Colon (tissue), 2 donors: ENCODE results near the gene TENM4.

Experiments
- FAIRE-seq: peaks from 2 replicates; lab custom pipeline; 2012; peaks lifted over from hg19 to GRCh38; lab: Jason Lieb, UNC
- donor health status: control.
- donor health status: control.

Gene TENM4

GRCh38 chr11:78782725-78783124 lies 658.1 kb downstream of the TENM4 start:
- FAIRE-seq, result no peak

GRCh38 chr11:78780889-78781288 lies 659.9 kb downstream of the TENM4 start:
- no peak for FAIRE-seq

DNA sequence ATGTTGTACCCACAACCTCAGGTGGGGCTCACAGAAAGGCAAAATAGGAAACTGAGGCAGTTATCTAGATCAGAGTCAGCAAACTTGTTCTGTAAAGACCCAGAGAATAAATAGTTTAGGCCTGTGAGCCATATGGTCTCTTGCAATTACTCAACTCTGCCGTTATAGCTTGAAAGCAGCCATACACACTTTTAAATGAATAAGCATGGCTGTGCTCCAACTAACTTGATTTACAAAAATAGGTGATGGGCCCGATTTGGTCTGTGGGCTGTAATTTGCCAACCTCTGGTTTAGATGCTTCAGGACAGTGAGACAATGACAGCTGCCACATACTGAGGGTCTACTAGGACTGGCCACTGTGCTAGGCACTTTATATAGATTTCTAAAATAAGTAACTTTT lies 667.3 kb downstream of the TENM4 start:
- FAIRE-seq, result no peak

- FAIRE-seq, result no peak
Observed at GRCh38 chr11:78773077-78773476, 667.8 kb downstream of the TENM4 start.

DNA sequence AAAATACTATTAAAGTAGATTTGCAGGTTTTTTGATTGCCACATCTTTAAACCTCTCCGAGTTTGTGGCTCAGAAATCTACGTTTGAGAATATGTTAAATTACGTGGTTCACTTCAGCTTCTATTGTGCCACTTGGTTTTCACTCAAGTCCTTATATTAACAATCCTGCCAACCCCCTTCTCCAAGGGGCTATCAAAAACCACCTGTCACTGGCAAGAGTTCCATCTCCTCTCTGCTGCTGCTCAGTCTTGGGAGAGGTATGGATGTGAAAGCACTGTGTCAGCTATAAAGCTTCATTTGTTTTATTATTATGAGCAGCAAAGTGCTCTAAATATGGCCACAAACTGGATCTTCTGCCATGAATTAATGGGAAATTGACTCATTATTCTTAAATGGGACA lies 668.6 kb downstream of the TENM4 start:
- FAIRE-seq, result no peak

DNA sequence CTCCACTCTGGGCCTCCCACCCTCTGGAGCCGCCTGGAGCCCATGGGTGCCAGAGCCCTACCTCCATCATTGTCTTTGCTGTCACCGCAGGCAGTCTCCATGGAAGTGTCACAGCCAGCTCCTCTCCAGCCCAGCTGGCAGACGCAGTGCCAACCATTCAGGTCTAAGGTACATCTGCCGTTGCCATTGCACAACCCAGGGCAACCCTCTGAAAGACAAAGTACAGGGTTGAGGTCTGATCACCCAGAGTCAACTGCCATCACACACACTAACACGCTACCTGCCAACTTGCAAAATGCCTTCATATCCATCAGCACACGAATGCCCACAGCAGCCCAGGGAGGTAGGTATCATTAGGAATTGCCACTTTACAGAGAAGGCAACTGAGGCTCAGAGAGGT lies 669.9 kb downstream of the TENM4 start:
- FAIRE-seq, result no peak

DNA sequence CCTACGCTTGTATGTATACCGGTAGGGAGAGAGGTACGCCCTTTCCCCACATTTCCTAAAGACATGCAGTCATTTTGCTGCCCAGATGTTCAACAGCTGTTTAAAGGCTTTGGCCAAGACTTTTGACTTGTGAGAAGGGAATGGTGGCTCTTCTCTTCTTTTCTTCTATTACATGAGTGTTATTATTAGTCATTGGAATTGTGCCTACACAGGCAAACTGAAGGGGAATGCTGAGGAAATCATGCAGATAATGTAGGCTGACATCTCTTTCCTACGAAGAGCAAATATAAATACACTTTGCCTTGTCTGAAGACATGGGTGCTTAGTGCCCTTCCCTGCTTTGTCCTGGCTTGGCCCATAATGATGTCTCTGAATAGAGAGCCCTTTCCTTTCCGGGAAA lies 671.9 kb downstream of the TENM4 start:
- FAIRE-seq, result no peak

DNA sequence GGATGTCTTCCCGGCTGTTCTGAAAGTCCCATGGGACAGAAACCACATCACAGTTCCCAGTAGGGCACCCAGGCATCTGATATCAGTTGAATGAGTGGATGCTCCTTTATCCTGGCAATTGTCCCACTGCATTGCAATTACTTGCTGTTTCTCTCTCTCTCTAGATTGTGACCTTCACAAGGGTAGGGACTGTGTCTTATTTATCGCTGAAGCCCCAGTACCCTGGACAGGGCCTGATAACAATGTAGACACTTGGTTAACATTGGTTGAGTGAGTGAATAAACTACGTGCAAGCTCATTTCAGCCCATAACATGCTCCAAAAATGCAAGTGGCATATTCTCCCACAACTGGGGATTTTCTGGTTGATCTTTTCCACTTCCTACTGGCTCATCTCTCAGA lies 672.5 kb downstream of the TENM4 start:
- no peak for FAIRE-seq

GRCh38 chr11:78767027-78767932 lies 673.5 kb downstream of the TENM4 start:
- no peak for FAIRE-seq

DNA sequence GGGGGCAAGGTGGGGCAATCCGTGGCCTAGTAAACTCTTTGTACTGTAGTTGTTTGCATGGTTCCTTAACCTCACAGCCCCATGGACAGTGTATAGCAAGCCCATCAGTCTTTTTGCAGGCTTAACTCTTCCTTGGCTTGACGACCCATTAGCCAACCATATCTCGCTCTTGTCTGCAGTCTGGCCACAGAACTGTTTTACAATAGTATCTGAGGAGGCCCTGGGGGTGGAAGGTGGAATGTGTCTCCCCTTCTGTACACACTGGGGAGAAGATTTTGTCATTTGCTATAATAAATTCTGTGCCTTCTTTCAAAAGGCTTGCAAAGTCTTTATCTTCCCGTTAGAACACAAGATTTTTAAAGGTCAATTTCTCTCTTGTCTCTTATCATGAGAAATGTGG lies 675.9 kb downstream of the TENM4 start:
- no peak for FAIRE-seq

DNA sequence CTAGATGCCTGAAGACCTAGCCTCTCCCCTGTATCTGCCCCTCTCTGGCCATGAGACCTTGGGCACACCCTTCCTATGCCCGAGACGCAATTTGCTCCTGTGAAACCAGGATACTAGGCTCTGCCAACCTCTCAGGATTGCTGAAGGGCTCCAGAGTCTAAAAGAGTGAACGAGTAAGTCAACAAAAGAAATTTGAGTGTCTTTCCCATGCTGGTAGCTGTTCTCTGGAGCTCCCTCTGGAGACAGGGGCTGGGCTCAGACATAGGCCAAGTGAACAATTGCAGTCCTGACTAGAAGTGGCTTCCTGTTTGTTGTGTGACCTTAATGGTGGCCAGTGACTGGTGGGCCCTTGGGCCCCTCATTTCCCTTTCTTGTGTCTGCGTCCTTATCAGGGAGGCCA lies 677.2 kb downstream of the TENM4 start:
- no peak for FAIRE-seq

GRCh38 chr11:78762105-78762504 lies 678.7 kb downstream of the TENM4 start:
- no peak for FAIRE-seq

DNA sequence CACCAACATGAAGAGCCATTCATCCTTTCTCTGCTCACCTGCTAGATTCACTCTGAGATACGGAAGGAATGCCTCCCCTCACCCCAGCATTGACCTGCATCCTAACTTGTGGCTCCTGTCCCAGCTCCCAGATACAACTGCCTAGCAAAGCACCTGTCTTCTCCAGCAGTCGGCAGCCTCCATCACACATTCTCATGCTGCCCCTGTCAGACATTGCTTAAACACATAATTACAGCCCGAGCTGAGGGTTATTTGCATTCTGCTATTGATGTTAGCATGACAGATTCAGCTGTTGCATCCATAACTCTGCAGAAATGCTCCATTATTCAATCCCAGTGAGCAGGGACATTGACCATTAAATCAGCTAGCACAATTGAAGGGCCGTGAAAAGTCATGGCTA lies 681.8 kb downstream of the TENM4 start:
- FAIRE-seq, result no peak

DNA sequence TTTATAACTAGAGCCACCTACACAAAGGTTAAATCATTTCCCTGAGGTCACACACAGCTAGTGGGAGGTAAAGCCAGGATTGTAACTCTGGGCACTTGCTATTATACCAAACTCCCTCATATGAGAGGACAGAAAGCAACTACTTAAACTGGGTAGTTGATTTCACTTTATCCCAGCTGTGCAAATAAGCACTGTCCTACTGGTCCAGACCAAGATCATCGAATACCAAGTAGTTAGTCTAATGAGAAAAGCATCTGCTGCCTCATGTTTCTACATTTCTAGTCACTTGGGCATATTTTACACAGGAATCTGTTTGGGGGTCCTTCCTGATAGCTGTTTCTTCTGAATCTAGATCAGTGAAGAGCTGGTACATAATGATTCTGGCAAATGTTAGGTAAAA lies 687.5 kb downstream of the TENM4 start:
- no peak for FAIRE-seq

DNA sequence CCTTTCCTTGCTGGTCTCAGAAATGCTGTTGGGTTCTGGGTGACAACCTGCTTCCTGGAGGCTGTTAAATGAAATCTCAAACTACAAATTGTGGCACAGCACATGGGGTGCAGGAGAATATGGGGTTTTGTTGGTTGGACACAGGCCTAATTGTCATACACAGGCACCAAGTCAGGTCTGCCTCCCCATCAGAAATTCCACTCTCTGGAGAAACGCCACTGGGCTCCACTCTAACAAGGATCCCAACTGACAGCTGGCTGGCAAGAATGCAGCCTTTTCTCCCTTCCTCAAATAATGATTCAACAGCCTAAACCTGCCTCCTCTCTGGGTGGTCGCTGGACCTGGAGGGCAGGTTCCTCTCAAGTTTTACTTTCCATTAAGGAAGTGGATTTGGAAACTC lies 688.3 kb downstream of the TENM4 start:
- no peak for FAIRE-seq

GRCh38 chr11:78748918-78749690 lies 691.7 kb downstream of the TENM4 start:
- no peak for FAIRE-seq

GRCh38 chr11:78744949-78745348 lies 695.9 kb downstream of the TENM4 start:
- FAIRE-seq, result no peak

DNA sequence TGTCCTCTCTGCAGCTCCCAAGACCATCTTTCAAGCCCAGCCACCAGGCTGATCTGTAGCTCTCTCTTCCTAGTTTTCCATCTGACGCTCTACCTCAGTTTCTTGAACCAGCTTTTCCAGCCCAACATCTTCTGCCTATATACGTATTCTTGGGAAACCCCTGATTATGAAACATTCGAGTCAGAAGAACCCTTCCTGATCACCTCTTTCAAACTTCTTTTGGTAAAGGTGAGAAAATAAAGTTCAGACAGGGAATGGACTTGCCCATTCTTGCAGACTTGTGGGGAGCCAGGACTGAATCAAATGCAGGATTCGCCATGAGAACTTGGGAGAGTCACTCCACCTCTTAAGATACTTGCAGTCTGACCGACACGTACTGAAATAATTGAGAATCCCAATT lies 696.6 kb downstream of the TENM4 start:
- FAIRE-seq, result no peak

DNA sequence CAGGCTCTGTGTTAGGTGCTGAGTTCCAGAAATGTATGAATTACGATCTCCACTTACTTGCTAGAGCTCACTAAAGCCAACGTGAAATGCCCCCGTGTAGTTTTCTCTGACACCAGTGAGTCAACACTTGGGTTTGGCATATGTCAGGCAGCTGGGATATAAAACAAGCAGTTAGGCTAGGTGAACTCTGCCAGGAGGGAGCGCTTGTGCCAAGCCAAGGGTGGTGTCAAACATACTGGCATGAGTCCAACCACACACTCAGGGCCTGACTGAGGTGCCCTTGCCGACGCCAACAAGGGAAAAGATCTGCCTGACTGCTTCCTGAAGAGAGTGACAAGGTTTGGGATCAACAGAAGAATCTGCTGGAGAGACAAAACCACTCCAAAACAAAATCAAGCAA lies 698.4 kb downstream of the TENM4 start:
- FAIRE-seq, result no peak

DNA sequence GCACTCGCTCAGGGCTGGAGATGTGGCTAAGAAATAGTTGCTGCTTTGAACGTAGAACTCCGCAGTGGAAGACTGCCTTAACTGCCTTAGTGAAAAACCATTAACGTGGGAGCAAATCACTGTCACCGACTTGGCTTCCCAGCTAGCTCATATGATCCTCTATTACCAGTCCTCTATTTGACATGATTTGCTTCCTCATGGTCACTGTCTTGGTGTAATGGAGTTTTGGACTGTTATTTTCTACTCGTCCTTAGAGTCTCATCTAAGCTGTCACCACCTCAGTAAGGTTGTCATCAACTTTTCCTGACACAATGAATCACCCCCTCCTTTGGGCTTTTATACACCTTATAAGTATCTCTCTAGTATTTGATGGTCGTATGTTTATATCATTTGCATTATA lies 699.1 kb downstream of the TENM4 start:
- FAIRE-seq, result no peak

GRCh38 chr11:78740199-78741071 lies 700.4 kb downstream of the TENM4 start:
- no peak for FAIRE-seq

DNA sequence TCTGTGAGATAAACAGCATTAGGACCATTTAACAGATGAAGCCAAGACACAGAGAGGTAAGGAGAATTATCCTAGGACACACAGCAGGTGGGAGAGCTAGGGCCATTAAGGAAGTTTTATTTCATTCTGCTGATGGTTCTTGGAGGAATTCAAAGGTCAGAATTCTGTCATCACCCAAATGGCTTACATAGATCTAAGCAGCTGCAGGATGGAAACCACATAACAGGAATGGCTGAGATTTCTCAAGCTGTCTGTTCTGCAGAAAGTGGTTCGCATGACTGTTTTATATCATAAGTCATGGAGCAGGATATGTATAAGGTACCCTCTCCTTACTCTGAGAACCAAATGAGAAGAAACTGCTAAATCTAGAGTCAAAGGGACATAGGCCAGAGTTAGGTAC lies 702.9 kb downstream of the TENM4 start:
- no peak for FAIRE-seq

DNA sequence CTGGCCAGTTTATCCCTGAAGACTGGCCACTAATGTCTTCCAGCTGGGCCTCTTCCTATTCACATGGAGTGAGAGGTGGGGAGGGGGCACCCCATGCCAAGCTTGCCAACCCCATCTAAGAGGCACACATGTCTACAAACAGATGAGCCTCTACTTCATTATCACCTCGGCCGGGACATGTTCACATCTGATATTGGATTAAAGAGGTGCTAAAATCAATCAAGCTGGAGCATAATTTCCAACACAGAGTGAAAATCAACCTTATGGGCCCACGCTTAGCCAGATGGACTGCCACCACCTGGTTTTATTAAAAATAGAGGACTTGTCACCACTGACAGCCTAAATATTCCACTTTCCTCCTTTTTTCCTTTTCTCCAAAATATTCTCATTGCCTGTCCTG lies 703.5 kb downstream of the TENM4 start:
- FAIRE-seq, result no peak
